ENCODE results near the gene HNRNPDL. TPM values are rescaled to one million over a fixed set of nuclear protein-coding genes. Genes with fewer than 3 reads are reported as not detected.

The HNRNPDL gene
- 176 and 265 TPM in 2 replicates for total RNA-seq

DNA sequence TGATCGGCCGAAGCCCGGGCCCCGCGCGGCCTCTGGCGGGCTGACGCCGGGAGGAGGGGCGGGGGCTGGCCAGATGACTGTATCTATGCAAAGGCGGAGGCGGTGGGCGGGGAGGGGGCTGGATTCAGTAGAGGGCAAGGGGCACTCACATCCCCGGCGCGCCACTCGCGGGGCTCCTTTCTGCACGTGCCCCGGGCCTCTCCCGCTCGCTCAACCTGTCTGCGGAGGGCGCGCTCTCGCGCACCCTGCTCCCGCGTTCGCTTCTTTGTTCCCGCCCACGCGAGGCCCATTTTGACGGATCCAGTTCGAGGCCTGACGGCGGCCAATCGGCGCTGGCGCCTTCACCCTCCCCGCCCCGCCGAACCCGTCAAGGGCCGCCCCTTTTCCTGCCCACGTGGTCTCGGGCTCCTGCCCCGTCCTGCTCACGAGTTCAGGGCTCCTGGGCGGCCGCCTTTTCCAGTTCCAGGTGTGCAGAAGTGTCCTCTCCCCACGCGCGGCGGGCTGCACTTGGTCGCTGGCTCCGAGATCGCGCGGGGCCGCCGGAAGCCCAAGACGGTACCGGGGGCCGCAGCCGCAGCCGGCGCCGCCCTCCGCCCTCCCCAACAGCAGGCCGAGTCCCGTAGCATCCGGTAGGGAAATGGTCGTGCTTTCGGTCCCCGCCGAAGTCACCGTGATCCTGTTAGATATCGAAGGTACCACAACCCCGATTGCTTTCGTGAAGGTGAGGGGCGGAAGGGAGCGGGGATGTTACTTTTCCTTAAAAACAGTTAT is at the start of gene HNRNPDL, which contains the start of gene ENOPH1:
TSS of gene HNRNPDL (minus strand) at position 270 of the 771 bp plus-strand sequence. CDS start 772 bp downstream, outside the sequence.
TSS of gene ENOPH1 (plus strand) at position 398 of the 771 bp plus-strand sequence. CDS start at position 638, 240 bp downstream.

DNA sequence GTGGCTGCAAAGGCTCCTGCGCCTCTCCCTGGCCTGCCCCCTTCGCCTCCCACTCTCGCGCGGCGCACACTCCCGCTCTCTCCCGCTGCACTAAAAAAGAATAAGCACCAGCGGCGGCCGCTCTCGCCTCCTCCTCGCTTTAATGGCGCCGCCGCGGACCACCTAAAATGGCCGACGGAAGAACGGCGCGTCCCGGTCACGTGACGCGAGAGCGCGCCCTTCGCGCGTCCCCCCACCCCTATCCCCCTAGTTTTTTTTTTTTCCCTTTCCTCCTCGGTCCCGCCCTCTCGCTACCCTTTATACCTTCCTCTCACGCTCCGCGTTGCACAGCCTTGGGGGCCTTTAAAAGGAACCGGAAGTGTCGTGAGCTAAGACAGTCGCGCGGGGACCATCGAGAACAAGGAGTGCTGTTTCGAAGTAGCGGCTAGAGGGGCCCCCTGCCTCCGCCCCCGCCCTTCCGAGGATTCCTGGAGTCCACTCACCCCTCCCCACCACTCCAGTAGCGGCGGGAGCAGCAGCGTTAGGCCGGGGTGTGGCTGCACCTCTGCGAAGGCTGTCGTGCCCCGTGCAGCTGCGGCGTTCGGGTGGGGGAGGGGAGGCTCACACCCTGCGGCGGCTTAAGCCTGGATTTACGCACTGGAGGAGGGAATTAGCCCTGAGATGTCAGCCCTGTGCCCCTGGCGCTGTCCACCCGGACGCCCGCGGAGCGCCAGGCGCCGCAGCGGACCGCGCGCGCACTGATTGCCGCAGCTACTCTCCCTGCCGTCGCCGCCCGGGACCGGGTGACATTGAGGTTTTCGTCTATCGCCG is 56.2 kb downstream of the HNRNPDL start, which contains the start of gene HNRNPD:
TSS of gene HNRNPD (minus strand) at position 176 of the 810 bp plus-strand sequence. CDS start 313 bp downstream, outside the sequence.

Other genes with a start within 250 kb of the HNRNPDL start
- gene HNRNPD, start 56.5 kb downstream of the HNRNPDL start, total RNA-seq, result 28.7 and 45.3 TPM in 2 replicates
- 52.4 and 94.2 TPM in 2 replicates for gene ENOPH1, start 128 bp upstream of the HNRNPDL start, total RNA-seq
- gene TMEM150C, start 131.5 kb upstream of the HNRNPDL start, total RNA-seq, result 0.44 and 2.9 TPM in 2 replicates